LNCaP clone FGC (cell line): ENCODE measurements around the gene DOCK4.
"Not testable (repeated sequence)": the region's sequence is repeated elsewhere in the genome, so short reads cannot be mapped to it uniquely, and the experiment has no call there.

ENCODE experiments used
- DNase-seq: peaks from one replicate; pipeline ENCODE4 v3.0.0-alpha.2; 2011; ENCODE audit warnings: low read depth
- H3K4me3 ChIP-seq: 2 replicates; pipeline ENCODE4 v1.5.1; 2011; ENCODE audit warnings: mild to moderate bottlenecking, low read depth, low read length, control low read depth
- CTCF ChIP-seq: IDR thresholded peaks from 2 replicates; pipeline ENCODE4 v1.5.1; 2012; ENCODE audit warnings: mild to moderate bottlenecking; ENCODE audit not compliant: control insufficient read depth, insufficient read depth; ENCODE audit errors: extremely low read depth

DOCK4 gene

GRCh38 chr7:112206238-112206990 is at the start of gene DOCK4, which contains the start of gene ZNF277:
TSS of gene DOCK4 (minus strand) at chr7:112206399. CDS start at chr7:112206138, 261 bp downstream.
TSS of gene ZNF277 (plus strand) at chr7:112206695. CDS start at chr7:112206717, 22 bp downstream.
- DNase-seq, result peak; percentile 97
- peak; percentile 25; the same call in 1 of the 2 replicates for TF ChIP-seq CTCF
- H3K4me3 ChIP-seq, result peak within 1 kb of the TSS; percentile 89

- TF ChIP-seq CTCF, result no peak
- H3K4me3 ChIP-seq, result no peak overlapping the region
- no peak for DNase-seq
These were observed 49.2 kb upstream of the DOCK4 start for GRCh38 chr7:112255388-112255720.

DNA sequence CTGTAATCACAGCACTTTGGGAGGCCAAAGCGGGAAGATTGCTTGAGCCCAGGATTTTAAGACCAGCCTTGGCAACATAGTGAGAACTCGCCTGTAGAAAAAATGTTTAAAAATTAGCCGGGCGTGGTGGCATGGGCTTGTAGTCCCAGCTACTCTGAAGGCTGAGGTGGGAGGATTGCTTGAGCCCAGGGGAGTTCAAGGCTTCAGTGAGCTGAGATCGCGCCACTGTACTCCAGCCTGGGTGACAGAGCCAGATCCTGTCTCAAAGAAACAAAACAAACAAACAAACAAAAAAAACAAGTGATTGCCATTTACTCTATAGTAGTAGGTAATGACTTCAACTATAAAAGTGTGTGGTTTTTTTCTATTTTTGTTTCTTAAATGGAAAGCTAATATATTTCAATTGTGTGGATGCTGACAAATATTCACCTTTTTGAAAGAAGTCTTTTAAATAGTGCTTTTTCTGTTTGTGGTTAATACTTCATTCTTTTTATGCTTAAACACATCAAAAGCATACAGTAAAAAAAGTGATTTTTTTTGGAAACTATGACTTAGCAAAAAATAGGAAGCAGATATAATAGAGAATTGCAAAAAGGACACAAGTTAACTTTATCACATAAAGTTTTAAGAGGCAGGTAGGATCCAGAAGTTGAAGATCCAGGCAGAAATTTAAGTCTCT is 48.6 kb upstream of the DOCK4 start:
- no peak overlapping the region for H3K4me3 ChIP-seq
- no peak for DNase-seq
- TF ChIP-seq CTCF, result no peak

GRCh38 chr7:112254156-112254555 is 48.0 kb upstream of the DOCK4 start:
- no peak for TF ChIP-seq CTCF
- H3K4me3 ChIP-seq, result no peak overlapping the region
- peak; percentile 37 for DNase-seq

DNA sequence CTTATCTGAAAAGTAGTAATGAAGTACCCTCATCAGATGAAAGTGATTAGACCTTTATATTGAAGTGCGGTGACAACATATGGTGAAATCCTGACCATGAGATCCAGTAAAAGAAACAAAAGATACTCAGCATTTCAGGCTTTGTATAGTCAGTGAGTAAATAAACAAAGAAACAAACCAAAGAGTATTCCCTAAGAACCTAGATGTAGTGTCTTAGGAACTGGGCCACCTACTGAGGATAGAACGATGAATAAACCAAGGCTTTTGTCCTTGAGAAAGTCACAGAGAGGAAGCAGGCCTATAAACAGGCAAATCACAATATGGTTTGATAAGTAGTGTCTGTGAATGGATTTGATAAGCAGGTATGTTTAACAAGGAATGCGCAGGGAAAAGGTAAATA is 46.5 kb upstream of the DOCK4 start:
- no peak overlapping the region for H3K4me3 ChIP-seq
- DNase-seq, result no peak
- no peak for TF ChIP-seq CTCF

DNA sequence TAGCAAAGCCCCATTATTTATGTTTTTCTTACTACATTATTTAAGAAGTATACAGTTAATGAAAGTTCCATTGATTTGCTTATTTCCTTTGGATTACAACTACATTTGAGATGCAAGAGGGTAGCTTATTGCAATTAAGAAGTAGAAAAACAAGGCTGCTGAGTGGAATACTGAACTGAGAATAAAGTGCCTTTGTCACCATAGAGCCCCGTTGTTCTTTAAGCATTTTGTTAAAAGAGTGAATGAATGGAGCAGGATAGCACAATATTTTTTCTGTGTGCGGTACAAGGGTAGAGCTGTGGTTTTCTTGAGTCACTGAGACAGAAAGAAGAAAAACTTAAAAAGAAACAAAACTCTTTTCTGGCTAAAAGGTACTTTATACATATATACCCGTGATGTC is 45.9 kb upstream of the DOCK4 start:
- DNase-seq, result no peak
- H3K4me3 ChIP-seq, result no peak overlapping the region
- TF ChIP-seq CTCF, result no peak

DNA sequence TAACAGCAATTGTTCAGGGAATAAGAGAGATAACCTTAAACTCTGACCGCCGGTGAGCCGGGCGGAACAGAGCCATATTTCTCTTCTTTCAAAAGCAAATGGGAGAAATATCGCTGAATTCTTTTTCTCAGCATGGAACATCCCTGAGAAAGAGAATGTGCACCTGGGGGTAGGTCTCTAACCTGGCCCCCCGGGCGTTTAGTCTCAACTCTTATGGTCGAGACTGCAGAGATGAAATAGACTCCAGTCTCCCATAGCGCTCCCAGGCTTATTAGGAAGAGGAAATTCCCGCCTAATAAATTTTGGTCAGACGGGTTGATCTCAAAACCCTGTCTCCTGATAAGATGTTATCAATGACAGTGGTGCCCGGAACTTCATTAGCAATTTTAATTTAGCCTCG is 43.8 kb upstream of the DOCK4 start:
- H3K4me3 ChIP-seq, DNase-seq: not testable (repeated sequence)
